K562 (cell line): ENCODE data around the gene EID2.

Source experiments
- CGGBP1 ChIP-seq: fragments of 250-450 bp; sonication (Bioruptor Pico); IDR thresholded peaks from 2 replicates; pipeline ENCODE4 v1.9.0; 2021; ENCODE audit warnings: mild to moderate bottlenecking
- CTCF ChIP-seq, 3 experiments: IDR thresholded peaks in 2 of 3; conservative IDR thresholded peaks in 1 of 3; 2 replicates each; pipeline ENCODE4 v1.5.1; 2011 to 2012; ENCODE audit warnings: low read length in 3 of 3, mild to moderate bottlenecking in 3 of 3, control low read depth in 2 of 3, improper control_type of control experiment in 1 of 3, inconsistent platforms in 1 of 3, low read depth in 1 of 3, mixed read lengths in 1 of 3, moderate library complexity in 1 of 3; ENCODE audit not compliant: insufficient read depth in 2 of 3
- EP300 ChIP-seq: IDR thresholded peaks from 2 replicates; pipeline ENCODE4 v1.6.1; 2012; ENCODE audit warnings: low read length, improper control_type of control experiment
- RUNX1 ChIP-seq: sonication (generic); IDR thresholded peaks from 2 replicates; pipeline ENCODE4 v1.6.1; 2016; ENCODE audit warnings: antibody characterized with exemption, low read depth
- SIN3B ChIP-seq: fragments of 450-650 bp; IDR thresholded peaks from 2 replicates; pipeline ENCODE4 v1.6.1; 2017; ENCODE audit warnings: low read depth, mild to moderate bottlenecking, moderate library complexity

- TF ChIP-seq CTCF (IDR thresholded peaks at IDR 0.05 in 2 of 3, conservative IDR thresholded peaks at IDR 0.05 in 1 of 3; ENCODE audit: insufficient read depth in 2 of 3, low read depth in 1 of 3, low read length in 3 of 3) (no peak), RUNX1 (no peak), EP300 (no peak), CGGBP1 (CRISPR knock-in tag) (no peak), SIN3B (no peak)
These were observed 23.4 kb upstream of the EID2 start for GRCh38 chr19:39563408-39563807.
